HCT116 (cell line): ENCODE measurements around the gene LCNL1.

ENCODE experiments used
- CBX3 ChIP-seq: IDR thresholded peaks from 2 replicates; pipeline ENCODE4 v1.6.1; 2012; ENCODE audit warnings: low read depth
- EGR1 ChIP-seq: IDR thresholded peaks from 2 replicates; pipeline ENCODE4 v1.6.1; 2012; ENCODE audit warnings: low read depth
- POLR2A ChIP-seq: IDR thresholded peaks from 2 replicates; pipeline ENCODE4 v1.7.0; 2011; ENCODE audit warnings: borderline replicate concordance; ENCODE audit not compliant: insufficient read depth, insufficient read length; ENCODE audit errors: extremely low read depth
- POLR2AphosphoS5 ChIP-seq: IDR thresholded peaks from 2 replicates; pipeline ENCODE4 v1.6.1; 2011; ENCODE audit warnings: mild to moderate bottlenecking, low read depth, low read length, moderate library complexity
- ZFX ChIP-seq: fragments of 450-650 bp; IDR thresholded peaks from 2 replicates; pipeline ENCODE4 v1.6.1; 2017
- TF ChIP-seq, protein P1 (sequence below), 3 experiments: fragments of 200-600 bp in 1 of 3; sonication (generic) in 1 of 3; IDR thresholded peaks in 2 of 3; conservative IDR thresholded peaks in 1 of 3; 2 replicates each; pipeline ENCODE4 v1.5.1; 2012 to 2017; ENCODE audit warnings: low read depth in 2 of 3, low read length in 2 of 3, antibody characterized with exemption in 1 of 3, borderline replicate concordance in 1 of 3, control low read depth in 1 of 3, mild to moderate bottlenecking in 1 of 3, mixed read lengths in 1 of 3, mixed run types in 1 of 3, moderate library complexity in 1 of 3; ENCODE audit not compliant: insufficient read depth in 1 of 3

DNA sequence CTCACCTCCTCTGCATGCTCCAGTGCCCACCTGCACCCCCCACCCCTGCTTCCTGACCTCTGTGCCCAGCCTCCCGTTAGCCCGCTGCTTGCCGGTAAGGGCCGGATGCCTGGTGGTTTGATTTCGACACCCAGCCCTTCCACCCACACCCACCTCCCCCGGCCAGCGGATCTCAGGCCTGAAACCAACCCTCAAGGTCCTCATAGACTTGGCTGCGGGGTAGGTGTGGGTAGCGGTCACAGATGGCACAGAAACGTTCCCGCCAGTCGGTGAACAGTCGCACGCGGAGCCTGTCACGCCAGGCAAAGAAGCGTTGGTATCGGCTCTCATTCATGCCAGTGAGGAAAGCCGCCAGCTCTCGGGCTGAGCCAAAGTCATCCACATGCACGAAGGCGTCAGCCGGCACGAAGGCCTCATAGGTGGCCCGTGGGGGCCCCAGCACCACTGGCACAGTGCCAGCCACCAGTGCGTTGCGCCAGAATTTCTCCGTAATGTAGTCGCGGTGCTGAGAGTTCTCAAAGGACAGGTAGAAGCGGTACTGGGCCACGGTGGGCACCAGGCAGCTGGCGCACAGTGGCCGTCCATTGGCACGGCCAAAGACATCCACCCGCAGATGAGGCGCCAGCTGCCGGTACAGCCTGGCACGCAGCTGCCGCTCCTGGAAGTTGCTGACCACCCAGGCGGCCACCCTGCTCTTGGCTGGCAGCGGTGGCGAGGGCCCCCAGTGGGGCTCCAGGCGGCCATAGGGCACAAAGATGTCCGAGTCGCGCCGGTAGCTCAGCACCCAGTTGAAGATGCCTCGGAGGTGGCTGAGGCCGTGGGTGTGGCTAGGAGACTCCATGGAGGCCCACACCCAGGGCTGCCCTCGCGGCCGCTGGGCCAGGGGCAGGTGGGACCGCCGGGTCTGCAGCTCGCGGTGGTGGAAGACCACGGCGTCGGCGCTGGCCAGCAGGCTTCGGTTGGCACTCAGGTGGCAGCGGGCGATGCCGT, 48.0 kb downstream of the LCNL1 start:
- no peak for TF ChIP-seq POLR2AphosphoS5
- TF ChIP-seq, protein P1, sequence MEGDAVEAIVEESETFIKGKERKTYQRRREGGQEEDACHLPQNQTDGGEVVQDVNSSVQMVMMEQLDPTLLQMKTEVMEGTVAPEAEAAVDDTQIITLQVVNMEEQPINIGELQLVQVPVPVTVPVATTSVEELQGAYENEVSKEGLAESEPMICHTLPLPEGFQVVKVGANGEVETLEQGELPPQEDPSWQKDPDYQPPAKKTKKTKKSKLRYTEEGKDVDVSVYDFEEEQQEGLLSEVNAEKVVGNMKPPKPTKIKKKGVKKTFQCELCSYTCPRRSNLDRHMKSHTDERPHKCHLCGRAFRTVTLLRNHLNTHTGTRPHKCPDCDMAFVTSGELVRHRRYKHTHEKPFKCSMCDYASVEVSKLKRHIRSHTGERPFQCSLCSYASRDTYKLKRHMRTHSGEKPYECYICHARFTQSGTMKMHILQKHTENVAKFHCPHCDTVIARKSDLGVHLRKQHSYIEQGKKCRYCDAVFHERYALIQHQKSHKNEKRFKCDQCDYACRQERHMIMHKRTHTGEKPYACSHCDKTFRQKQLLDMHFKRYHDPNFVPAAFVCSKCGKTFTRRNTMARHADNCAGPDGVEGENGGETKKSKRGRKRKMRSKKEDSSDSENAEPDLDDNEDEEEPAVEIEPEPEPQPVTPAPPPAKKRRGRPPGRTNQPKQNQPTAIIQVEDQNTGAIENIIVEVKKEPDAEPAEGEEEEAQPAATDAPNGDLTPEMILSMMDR (IDR thresholded peaks at IDR 0.05 in 2 of 3, conservative IDR thresholded peaks at IDR 0.05 in 1 of 3; ENCODE audit: borderline replicate concordance in 1 of 3, insufficient read depth in 1 of 3, low read depth in 2 of 3, low read length in 2 of 3) = no peak
- no peak for TF ChIP-seq POLR2A
- TF ChIP-seq CBX3 = no peak
- TF ChIP-seq EGR1 = no peak
- TF ChIP-seq ZFX = no peak
